PC-9 (cell line): ENCODE data around the gene SKI.

Experiments
- EZH2 ChIP-seq: fragments of 200-600 bp; sonication (generic); IDR thresholded peaks from 2 replicates; pipeline ENCODE4 v1.8.0; 2017; ENCODE audit warnings: antibody characterized with exemption, low read depth
- TF ChIP-seq, protein P1 (sequence below): fragments of 200-600 bp; sonication (generic); conservative IDR thresholded peaks from 2 replicates; pipeline ENCODE4 v1.6.1; 2017; ENCODE audit warnings: mixed run types, antibody characterized with exemption, mild to moderate bottlenecking, moderate library complexity

DNA sequence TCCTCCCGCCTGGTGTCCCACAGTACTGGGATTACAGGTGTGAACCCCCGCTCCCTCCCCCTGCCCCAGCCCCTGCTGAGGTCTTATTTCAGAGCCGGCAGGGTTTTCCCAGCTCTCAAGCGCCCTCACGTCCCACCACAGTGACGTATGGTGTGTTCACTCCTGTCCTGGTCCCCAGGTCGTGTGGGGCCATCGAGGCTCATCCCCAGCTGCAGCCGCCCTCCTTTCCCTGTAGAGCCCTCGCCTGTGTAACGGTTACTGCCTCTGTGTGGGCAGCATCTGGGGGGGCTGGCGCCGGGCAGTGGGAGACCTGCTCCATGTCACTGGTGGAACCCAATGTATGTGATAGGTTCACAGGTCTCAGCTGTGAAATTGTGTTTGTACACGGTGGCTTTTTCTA lies 23.2 kb downstream of the SKI start:
- TF ChIP-seq, protein P1, sequence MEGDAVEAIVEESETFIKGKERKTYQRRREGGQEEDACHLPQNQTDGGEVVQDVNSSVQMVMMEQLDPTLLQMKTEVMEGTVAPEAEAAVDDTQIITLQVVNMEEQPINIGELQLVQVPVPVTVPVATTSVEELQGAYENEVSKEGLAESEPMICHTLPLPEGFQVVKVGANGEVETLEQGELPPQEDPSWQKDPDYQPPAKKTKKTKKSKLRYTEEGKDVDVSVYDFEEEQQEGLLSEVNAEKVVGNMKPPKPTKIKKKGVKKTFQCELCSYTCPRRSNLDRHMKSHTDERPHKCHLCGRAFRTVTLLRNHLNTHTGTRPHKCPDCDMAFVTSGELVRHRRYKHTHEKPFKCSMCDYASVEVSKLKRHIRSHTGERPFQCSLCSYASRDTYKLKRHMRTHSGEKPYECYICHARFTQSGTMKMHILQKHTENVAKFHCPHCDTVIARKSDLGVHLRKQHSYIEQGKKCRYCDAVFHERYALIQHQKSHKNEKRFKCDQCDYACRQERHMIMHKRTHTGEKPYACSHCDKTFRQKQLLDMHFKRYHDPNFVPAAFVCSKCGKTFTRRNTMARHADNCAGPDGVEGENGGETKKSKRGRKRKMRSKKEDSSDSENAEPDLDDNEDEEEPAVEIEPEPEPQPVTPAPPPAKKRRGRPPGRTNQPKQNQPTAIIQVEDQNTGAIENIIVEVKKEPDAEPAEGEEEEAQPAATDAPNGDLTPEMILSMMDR = no peak
- no peak for TF ChIP-seq EZH2
